HEK293T (cell line): ENCODE measurements around the gene KPRP.

ENCODE experiments used
- ARNT ChIP-seq: fragments of 450-650 bp; IDR thresholded peaks from 2 replicates; pipeline ENCODE4 v1.6.1; 2017; ENCODE audit warnings: mild to moderate bottlenecking
- BHLHE40 ChIP-seq: fragments of 450-650 bp; IDR thresholded peaks from 2 replicates; pipeline ENCODE4 v1.6.1; 2016; ENCODE audit warnings: mild to moderate bottlenecking, moderate library complexity, borderline replicate concordance
- FOXA1 ChIP-seq: fragments of 450-650 bp; IDR thresholded peaks from 2 replicates; pipeline ENCODE4 v1.6.1; 2016; ENCODE audit warnings: mild to moderate bottlenecking
- SUZ12 ChIP-seq: fragments of 450-650 bp; IDR thresholded peaks from 2 replicates; pipeline ENCODE4 v1.6.1; 2016; ENCODE audit warnings: mild to moderate bottlenecking
- TARDBP ChIP-seq: fragments of 450-650 bp; IDR thresholded peaks from 2 replicates; pipeline ENCODE4 v1.6.1; 2016
- TF ChIP-seq, protein P1 (sequence below): fragments of 450-650 bp; IDR thresholded peaks from 2 replicates; pipeline ENCODE4 v1.6.1; 2016

DNA sequence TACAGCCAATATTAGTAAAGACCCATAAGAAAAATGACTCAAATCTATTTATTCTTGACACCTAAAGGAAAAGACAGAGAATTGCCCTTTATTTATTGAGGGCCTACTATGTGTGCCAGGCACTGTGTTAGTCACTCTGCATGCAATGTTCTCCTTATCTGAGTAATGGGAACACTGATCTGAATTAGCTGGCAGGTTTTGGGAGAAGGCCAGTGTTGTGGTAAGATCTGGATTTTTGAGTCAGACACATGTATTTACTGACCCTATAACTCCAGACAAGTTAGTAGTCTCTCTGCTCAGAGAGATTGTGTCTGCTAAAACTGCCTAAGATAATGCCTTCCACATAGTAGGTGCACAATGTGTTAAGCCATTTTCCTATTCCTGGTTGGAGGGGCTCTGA is 32.6 kb upstream of the KPRP start:
- TF ChIP-seq SUZ12, result no peak
- no peak for TF ChIP-seq ARNT
- no peak for TF ChIP-seq BHLHE40
- TF ChIP-seq TARDBP, result no peak
- TF ChIP-seq, protein P1, sequence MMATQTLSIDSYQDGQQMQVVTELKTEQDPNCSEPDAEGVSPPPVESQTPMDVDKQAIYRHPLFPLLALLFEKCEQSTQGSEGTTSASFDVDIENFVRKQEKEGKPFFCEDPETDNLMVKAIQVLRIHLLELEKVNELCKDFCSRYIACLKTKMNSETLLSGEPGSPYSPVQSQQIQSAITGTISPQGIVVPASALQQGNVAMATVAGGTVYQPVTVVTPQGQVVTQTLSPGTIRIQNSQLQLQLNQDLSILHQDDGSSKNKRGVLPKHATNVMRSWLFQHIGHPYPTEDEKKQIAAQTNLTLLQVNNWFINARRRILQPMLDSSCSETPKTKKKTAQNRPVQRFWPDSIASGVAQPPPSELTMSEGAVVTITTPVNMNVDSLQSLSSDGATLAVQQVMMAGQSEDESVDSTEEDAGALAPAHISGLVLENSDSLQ, result no peak
- no peak for TF ChIP-seq FOXA1
